Naive thymus-derived CD8-positive, alpha-beta T cell (primary cell): ENCODE measurements around the gene HAGHL. TPM values are rescaled to one million over a fixed set of nuclear protein-coding genes. Genes with fewer than 3 reads are reported as not detected.
"Not testable (repeated sequence)": the region's sequence is repeated elsewhere in the genome, so short reads cannot be mapped to it uniquely, and the experiment has no call there.

Source experiments
- ATAC-seq, 2 donors: fragments of 150-1000 bp; cut with Tn5 transposase in 1 of 2; sonication (Bioruptor Pico), chemical (Tn5 transposase) in 1 of 2; 1 replicate in 1 of 2; 2 replicates in 1 of 2; pipeline ENCODE4 v1.10.0; 2021; ENCODE audit warnings: mild to moderate bottlenecking in 2 of 2, moderate library complexity in 2 of 2
- POLR2A ChIA-PET: fragments of 350-600 bp; sonication (Branson Sonifier 250); formaldehyde crosslinking; loops from one replicate; lab custom pipeline; 2021; ENCODE audit warnings: antibody characterized with exemption; lab: Charles Lee
- DNase-seq, 10 donors: peaks; one replicate each; pipeline versions ENCODE4 v3.0.0 to v3.0.0-alpha.2; 2020 to 2022
- H3K27ac Mint-ChIP-seq, 10 donors: one replicate each; pipeline ENCODE4 v1.8.0; 2020 to 2022; ENCODE audit warnings: mild to moderate bottlenecking in 10 of 10, mixed read lengths in 10 of 10, moderate library complexity in 4 of 10, inconsistent platforms in 1 of 10
- H3K27me3 Mint-ChIP-seq, 5 donors: one replicate each; pipeline ENCODE4 v1.8.0; 2021 to 2022; ENCODE audit warnings: mixed read lengths in 5 of 5
- H3K36me3 Mint-ChIP-seq, 3 donors: one replicate each; pipeline ENCODE4 v1.8.0; 2020 to 2022; ENCODE audit warnings: mixed read lengths in 3 of 3, mild to moderate bottlenecking in 2 of 3, inconsistent platforms in 1 of 3
- H3K4me1 Mint-ChIP-seq, 4 donors: one replicate each; pipeline ENCODE4 v1.8.0; 2021 to 2022; ENCODE audit warnings: mixed read lengths in 4 of 4
- H3K4me3 Mint-ChIP-seq, 10 donors: one replicate each; pipeline ENCODE4 v1.8.0; 2020 to 2022; ENCODE audit warnings: mild to moderate bottlenecking in 10 of 10, mixed read lengths in 10 of 10, moderate library complexity in 6 of 10, inconsistent platforms in 1 of 10
- H3K9me3 Mint-ChIP-seq, 9 donors: one replicate each; pipeline ENCODE4 v1.8.0; 2020 to 2022; ENCODE audit warnings: mixed read lengths in 9 of 9, mild to moderate bottlenecking in 3 of 9, inconsistent platforms in 1 of 9, moderate library complexity in 1 of 9
- polyA plus RNA-seq, 3 donors: library from polyadenylated mRNA; unstranded; fragments of 300-500 nt; fragmentation: Illumina TruSeq; gene quantifications; one replicate each; pipeline ENCODE4 v1.2.3, GENCODE V29; 2021
- total RNA-seq, 8 experiments: library from RNA in 2 of 8; stranded (reverse) in 2 of 8; gene quantifications; one replicate each; pipeline ENCODE4 v1.2.3 and lab custom pipeline; 2021 to 2026

HAGHL gene
- total and polyA plus RNA-seq, 5 experiments from 2014 or later, result 5.0 to 67.0 (median 6.2) TPM

GRCh38 chr16:682493-683395 is 44.2 kb upstream of the HAGHL start:
- peak overlapping the region; percentile 64 to 82 (median 76) for H3K4me3 Mint-ChIP-seq
- POLR2A ChIA-PET, result interaction anchor here (0.5 to 8.3 kb wide), 7 partner anchors 7 to 476 kb away, joined by 3 to 95 read pairs (median 29); partner anchors contain the start of genes HAGHL, METTL26, RHOT2 and WDR24

GRCh38 chr16:683396-684070 is 43.4 kb upstream of the HAGHL start:
- Mint-ChIP-seq H3K4me3 (peak overlapping the region; percentile 56 to 82 (median 74)), H3K27ac (peak overlapping the region in 7 of 10 donors; percentile 28 to 87 (median 78)), H3K36me3 (peaks cover 0 to 14% (median 3%) of the 10 kb centered on the region in 3 donors), H3K9me3 (no peaks in the 10 kb centered on the region), H3K4me1 (peaks cover 7 to 44% (median 32%) of the 10 kb centered on the region in 4 donors), H3K27me3 (no peaks in the 10 kb centered on the region)
- DNase-seq (no peak), ATAC-seq (no peak)
- POLR2A ChIA-PET, result interaction anchor here (0.5 to 8.3 kb wide), 9 partner anchors 12 to 1531 kb away, joined by 3 to 95 read pairs (median 4); partner anchors contain the start of genes METTL26, RHOT2 and WDR90

More at GRCh38 chr16:682493-683395, 44.2 kb upstream of the HAGHL start:
- Mint-ChIP-seq H3K27me3 (no peaks in the 10 kb centered on the region), H3K4me1 (peaks cover 7 to 38% (median 32%) of the 10 kb centered on the region in 4 donors), H3K36me3 (peaks cover 0 to 14% (median 3%) of the 10 kb centered on the region in 3 donors), H3K27ac (peak overlapping the region in 8 of 10 donors; percentile 38 to 89 (median 76)), H3K9me3 (no peaks in the 10 kb centered on the region)
- DNase-seq (no peak), ATAC-seq (no peak)

- H3K9me3 Mint-ChIP-seq, result no peaks in the 10 kb centered on the region
- H3K36me3 Mint-ChIP-seq, result peaks cover 0 to 14% (median 3%) of the 10 kb centered on the region in 3 donors
- H3K4me3 Mint-ChIP-seq, result peak within 1 kb of the TSS; percentile 60 to 86 (median 76)
- DNase-seq, result peak; percentile 91 to 98 (median 92)
- H3K27ac Mint-ChIP-seq, result peak within 1 kb of the TSS in 8 of 10 donors; percentile 52 to 93 (median 80)
- POLR2A ChIA-PET, result interaction anchor here (0.5 to 8.3 kb wide), 12 partner anchors 9 to 1530 kb away, joined by 3 to 95 read pairs (median 4); partner anchors contain the start of genes METTL26, RHOT2 and WDR90
- H3K4me1 Mint-ChIP-seq, result peaks cover 5 to 46% (median 34%) of the 10 kb centered on the region in 4 donors
- no peaks in the 10 kb centered on the region for H3K27me3 Mint-ChIP-seq
- ATAC-seq, result peak; percentile 67 to 74
These were observed 42.7 kb upstream of the HAGHL start, which contains the start of gene JMJD8 for GRCh38 chr16:684071-684794. Gene JMJD8 (minus strand): TSS chr16:684334. CDS start chr16:684319, 15 bp downstream.

DNA sequence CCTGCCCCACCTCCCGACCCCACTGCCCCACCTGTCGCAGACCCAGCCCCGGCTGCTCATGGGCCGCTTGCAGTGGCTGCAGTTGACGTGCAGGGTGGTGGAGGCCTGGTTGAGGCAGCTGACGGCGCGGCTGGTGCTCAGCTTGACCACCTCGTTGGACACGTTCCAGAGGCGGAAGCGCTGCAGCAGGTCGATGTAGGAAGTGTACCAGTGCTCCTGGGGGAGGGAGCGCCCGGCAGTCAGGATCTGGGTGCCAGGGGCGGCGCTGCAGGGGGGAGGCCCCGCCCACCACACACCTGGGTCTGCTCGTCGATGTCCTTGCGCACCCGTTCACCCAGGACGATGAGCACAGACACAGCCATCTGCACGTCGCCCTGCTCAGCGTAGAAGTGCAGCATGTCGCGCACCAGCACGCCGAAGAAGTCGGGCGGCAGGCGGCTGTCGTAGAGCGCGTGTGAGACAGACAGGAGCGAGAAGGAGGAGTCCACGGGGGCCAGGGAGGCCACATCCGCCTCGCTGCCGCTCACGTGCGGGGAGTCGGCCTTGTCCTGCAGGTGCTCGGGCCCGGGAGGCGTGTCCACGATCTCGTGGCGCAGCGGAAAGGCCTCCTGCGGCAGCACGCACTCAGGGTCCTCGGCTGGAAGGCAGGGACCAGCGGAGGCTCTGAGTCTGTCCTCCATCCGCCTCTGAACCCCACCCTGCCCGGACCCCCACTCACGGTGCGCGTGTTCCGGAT is 41.8 kb upstream of the HAGHL start:
- Mint-ChIP-seq H3K27me3 (no peaks in the 10 kb centered on the region), H3K4me3 (peak overlapping the region in 2 of 10 donors; percentile 38 to 41), H3K4me1 (peaks cover 4 to 54% (median 37%) of the 10 kb centered on the region in 4 donors), H3K9me3 (no peaks in the 10 kb centered on the region), H3K27ac (peak overlapping the region in 1 of 10 donors; percentile 70), H3K36me3 (peaks cover 0 to 14% (median 3%) of the 10 kb centered on the region in 3 donors)
- POLR2A ChIA-PET, result interaction anchor here (0.8 to 8.3 kb wide), 8 partner anchors 10 to 48 kb away, joined by 3 to 95 read pairs (median 4); partner anchors contain the start of genes METTL26, RHBDL1, RHOT2 and WDR90
- DNase-seq, result no peak
- ATAC-seq, result no peak

GRCh38 chr16:685967-686366 is 40.9 kb upstream of the HAGHL start:
- H3K36me3 Mint-ChIP-seq, result peaks cover 0 to 14% (median 3%) of the 10 kb centered on the region in 3 donors
- peak overlapping the region in 9 of 10 donors; percentile 2 to 53 (median 26) for H3K4me3 Mint-ChIP-seq
- ATAC-seq, result no peak
- POLR2A ChIA-PET, result interaction anchor here (0.7 to 3.6 kb wide), 5 partner anchors 10 to 50 kb away, joined by 3 to 38 read pairs (median 4); partner anchors contain the start of genes METTL26 and RHBDL1
- no peak for DNase-seq
- no peaks in the 10 kb centered on the region for H3K27me3 Mint-ChIP-seq
- peaks cover 6 to 59% (median 42%) of the 10 kb centered on the region in 4 donors for H3K4me1 Mint-ChIP-seq
- peak overlapping the region in 4 of 10 donors; percentile 29 to 53 (median 52) for H3K27ac Mint-ChIP-seq
- no peaks in the 10 kb centered on the region for H3K9me3 Mint-ChIP-seq

DNA sequence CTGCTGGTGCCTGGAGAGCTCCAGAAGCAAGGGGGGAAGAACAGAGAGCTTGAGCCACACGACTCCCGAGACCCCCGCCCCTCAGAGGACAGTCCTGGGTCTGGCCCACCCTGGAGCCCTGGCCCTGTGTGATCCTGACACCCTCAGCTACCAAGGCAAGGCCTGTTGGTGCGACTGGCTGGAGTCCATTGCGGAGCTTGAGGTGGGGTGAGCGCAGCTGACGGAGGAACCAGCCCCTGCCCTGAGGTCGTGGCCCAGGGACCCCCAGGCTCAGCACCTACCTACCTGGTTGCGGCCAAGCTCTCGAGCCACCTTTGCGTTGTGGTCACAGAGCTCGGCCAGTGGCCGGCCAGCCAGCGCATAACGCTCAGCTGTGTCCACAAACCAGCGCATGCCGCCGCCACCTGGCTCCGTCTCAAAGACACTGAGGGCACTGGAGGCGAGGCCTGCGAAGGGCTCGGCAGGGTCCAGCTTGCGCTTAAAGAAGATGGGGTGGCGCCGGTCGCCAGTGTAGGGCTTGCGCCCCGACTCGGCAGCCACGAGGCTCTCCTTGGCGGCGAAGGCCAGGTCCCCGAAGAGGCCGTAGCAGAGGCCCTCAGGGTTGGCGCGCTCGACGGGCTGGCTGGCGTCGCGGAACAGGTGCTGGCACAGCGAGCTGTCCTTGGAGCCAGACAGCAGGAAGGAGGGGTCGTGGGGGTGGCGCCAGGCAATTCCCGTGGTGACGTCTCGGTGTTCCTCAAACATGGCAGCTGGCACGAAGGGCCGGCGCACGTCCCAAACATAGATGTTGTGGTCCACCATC is 40.2 kb upstream of the HAGHL start:
- Mint-ChIP-seq H3K27me3 (no peaks in the 10 kb centered on the region), H3K27ac (peak overlapping the region in 1 of 10 donors; percentile 25), H3K36me3 (peaks cover 0 to 9% (median 3%) of the 10 kb centered on the region in 3 donors), H3K4me3 (peak overlapping the region in 2 of 10 donors; percentile 19 to 53), H3K4me1 (peaks cover 9 to 54% (median 38%) of the 10 kb centered on the region in 4 donors), H3K9me3 (no peaks in the 10 kb centered on the region)
- no peak for ATAC-seq
- no peak for DNase-seq
- POLR2A ChIA-PET, result interaction anchor here (0.7 to 3.6 kb wide), 5 partner anchors 9 to 50 kb away, joined by 3 to 38 read pairs (median 4); partner anchors contain the start of genes METTL26 and RHBDL1

DNA sequence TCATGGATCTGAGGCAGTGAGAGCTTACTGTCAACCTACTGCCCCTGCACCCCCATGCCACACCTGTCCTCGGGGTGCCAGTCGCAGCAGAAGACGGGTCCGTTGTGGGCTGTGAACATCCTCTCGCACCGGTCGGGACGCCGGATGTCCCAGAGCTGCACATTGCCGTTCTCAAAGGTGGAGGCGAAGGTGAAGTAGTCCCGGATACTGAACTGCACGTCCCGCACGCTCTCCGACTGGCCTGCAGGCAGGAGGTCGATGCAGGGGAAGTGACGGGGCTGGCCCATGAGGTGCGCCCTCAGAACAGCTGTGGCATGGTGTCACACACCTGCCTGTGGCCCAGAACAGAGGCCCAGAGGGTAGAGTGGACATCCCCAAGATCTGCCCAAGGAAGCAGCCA is 39.4 kb upstream of the HAGHL start:
- ATAC-seq (no peak), DNase-seq (no peak)
- H3K9me3 Mint-ChIP-seq, result no peaks in the 10 kb centered on the region
- POLR2A ChIA-PET, result interaction anchor here (0.7 to 0.9 kb wide), 3 partner anchors 8 to 45 kb away, joined by 3 read pairs; no protein-coding TSS in a partner anchor
- H3K4me1 Mint-ChIP-seq, result peaks cover 6 to 48% (median 32%) of the 10 kb centered on the region in 4 donors
- H3K4me3 Mint-ChIP-seq, result peak overlapping the region in 3 of 10 donors; percentile 36 to 54 (median 48)
- peaks cover 0 to 4% (median 2%) of the 10 kb centered on the region in 3 donors for H3K36me3 Mint-ChIP-seq
- H3K27me3 Mint-ChIP-seq, result peaks cover 0 to 2% (median 0%) of the 10 kb centered on the region in 5 donors
- peak overlapping the region in 2 of 10 donors; percentile 21 to 84 for H3K27ac Mint-ChIP-seq

DNA sequence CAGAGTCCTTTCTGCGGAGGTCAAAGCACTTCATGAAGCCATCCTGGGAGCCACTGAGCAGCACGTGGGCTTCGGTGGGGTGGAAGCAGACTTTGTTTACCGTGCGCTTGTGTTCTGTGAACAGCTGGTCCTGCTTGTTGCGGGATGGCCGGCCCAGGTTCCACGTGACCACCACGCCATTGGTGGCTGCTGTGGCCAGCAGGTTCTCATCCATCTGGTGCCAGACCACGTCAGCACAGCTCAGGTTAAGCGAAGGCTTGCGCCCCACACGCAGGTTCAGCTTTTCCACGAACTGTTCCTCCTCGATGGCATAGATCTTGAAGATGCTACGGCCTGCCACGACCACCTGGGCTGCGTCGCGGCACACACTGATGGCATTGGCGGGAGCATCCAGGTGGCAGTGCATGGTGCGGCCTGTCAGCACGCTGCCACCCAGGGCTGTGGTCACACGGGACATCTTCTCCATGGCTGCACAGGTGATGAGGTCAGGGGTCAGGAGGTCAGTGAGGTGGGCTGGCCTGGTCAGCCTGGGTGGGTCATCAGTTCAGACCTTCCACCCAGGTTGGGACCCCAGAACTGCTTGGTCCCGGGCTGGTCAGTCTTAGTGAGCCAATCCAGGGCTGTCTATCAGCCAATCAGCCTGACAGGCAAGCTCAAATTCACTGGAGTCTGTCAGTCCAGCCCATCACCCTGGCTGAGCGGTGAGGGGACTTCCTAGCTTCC is 37.6 kb upstream of the HAGHL start:
- Mint-ChIP-seq H3K36me3 (peaks cover 0 to 3% (median 0%) of the 10 kb centered on the region in 3 donors), H3K4me3 (peak overlapping the region; percentile 82 to 95 (median 91)), H3K9me3 (no peaks in the 10 kb centered on the region), H3K4me1 (peaks cover 5 to 45% (median 28%) of the 10 kb centered on the region in 4 donors), H3K27ac (peak overlapping the region; percentile 71 to 95 (median 88)), H3K27me3 (peaks cover 0 to 2% (median 0%) of the 10 kb centered on the region in 5 donors)
- DNase-seq, result no peak
- ATAC-seq, result no peak
- POLR2A ChIA-PET, result interaction anchor here (0.6 to 2.3 kb wide), 18 partner anchors 9 to 1276 kb away, joined by 3 to 37 read pairs (median 4); partner anchors contain the start of genes ANTKMT, CCDC78, CIAO3 and HAGHL

- peak overlapping the region in 8 of 10 donors; percentile 21 to 89 (median 58) for H3K27ac Mint-ChIP-seq
- POLR2A ChIA-PET, H3K9me3 Mint-ChIP-seq: not testable (repeated sequence)
These were observed 35.7 kb upstream of the HAGHL start for GRCh38 chr16:691242-691641.

More at GRCh38 chr16:691242-691641, 35.7 kb upstream of the HAGHL start:
- not testable (repeated sequence) for H3K36me3 Mint-ChIP-seq, DNase-seq, H3K27me3 Mint-ChIP-seq, ATAC-seq
- Mint-ChIP-seq H3K4me3 (peak overlapping the region; percentile 18 to 95 (median 84)), H3K4me1 (peaks cover 9 to 54% (median 31%) of the 10 kb centered on the region in 4 donors)
